NCI-H1048 (cell line): ENCODE results near the gene CHST2.
"Not testable (repeated sequence)": the region's sequence is repeated elsewhere in the genome, so short reads cannot be mapped to it uniquely, and the experiment has no call there.

Experiments used
- DNase-seq: peaks from one replicate; lab custom pipeline; 2025; lab: John Stamatoyannopoulos, UW

The CHST2 gene

DNA sequence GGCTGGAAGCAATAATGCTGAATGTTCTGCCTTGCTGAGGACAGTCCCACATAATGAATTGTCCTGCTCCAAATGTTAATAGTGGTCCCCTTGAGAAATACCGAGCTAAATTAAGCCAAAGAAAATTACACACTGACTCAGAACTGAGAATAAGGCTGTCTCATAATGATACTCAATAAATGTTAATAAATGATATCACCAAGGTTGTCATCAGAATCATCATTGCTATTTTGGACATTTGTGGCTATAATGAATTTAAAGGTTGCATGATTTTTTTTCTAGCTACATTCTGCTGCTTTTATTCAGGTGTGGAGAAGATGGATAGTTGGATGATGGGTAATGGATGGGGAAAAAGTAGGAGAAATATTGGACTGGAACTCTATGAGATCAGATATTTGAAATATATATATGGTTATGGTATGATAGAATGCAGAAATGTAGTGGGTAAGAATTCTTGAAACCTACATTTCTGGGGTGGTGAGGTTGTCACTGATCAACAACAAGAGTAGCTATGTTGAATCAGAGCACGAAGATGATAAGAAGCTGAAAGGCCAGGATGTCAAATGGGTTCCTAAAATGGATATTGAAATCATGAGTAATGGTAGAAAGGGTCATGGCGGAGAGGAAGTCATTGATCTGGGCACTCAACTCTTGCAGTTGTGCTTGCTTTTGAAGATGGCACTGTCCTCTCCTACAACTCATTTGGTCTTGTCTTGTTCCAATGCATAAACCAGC lies 12.8 kb downstream of the CHST2 start:
- DNase-seq = no peak

DNA sequence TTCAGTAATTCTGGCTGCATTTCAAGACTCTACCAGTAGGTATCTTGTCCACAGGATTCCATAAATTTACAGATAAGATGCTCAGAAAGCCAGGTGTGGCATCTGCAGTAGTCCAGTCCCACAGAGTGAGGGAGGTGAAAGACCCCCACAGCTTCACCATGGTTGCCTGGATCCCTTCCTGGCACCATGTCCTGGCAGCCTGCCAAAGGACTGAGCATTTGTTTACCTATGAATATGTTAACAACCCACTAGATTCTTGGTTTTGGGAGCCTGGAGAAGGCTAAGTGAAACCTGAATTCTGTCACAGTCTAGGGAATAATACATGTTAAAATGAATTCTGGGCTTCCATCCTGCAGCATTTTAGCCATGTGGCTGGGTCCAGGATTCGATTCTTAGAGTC lies 14.9 kb downstream of the CHST2 start:
- peak; percentile 25 for DNase-seq

GRCh38 chr3:143135150-143135549 lies 15.6 kb downstream of the CHST2 start:
- DNase-seq = peak; percentile 51

DNA sequence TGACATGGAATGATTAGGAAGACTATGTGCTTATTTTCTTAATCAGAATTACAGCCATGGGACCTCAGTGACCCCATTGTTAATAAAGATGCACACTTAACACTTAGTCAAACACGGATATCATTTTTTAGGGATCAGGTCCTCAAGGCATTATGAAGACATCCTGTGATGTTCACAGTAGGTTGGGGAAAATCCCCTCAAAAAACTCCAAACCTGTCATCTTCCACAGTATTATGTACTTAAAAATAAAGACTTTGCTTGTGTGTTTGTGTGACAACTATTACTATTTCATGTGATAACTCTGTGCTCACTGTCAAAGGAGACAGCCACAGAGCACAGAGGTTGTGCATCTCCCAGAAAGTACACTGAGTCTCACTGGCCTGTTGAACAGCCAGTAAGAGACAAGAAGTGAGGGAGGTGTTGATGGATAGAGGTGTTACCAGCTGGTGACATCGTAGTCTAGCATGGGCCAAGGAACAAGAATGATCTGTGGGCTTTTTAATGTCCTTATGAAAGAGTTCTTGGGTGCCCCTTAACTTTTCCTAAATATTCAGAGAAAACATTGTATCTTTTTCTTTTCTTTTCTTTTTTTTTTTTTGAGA lies 18.0 kb downstream of the CHST2 start:
- DNase-seq = no peak

GRCh38 chr3:143138953-143139352 lies 19.4 kb downstream of the CHST2 start:
- no peak for DNase-seq

- DNase-seq = no peak
These were observed 20.2 kb downstream of the CHST2 start for GRCh38 chr3:143139762-143140161.

DNA sequence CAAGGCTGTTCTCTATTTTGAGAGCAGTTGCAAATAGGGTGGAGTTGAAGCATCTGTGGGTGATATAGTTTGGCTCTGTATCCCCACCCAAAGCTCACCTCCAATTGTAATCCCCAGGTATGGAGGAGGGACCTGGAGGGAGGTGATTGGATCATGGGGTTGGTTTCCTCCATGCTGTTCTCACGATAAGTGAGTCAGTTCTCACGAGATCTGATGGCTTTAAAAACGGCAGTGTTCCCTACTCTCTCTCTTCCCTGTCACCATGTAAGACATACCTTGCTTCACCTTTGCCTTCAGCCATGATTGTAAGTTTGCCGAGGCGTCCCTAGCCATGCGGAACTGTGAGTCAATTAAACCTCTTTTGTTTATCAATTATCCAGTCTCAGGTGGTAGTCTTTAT lies 21.0 kb downstream of the CHST2 start:
- no peak for DNase-seq

DNA sequence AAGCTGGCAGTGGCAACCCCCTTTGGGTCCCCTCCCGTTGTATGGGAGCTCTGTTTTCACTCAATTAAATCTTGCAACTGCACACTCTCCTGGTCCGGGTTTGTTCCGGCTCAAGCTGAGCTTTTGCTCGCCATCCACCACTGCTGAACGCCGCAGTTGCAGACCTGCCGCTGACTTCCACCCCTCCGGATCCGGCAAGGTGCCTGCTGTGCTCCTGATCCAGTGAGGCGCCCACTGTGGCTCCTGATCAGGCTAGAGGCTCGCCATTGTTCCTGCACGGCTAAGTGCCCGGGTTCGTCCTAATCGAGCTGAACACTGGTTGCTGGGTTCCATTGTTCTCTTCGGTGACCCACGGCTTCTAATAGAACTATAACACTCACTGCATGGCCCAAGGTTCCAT lies 22.8 kb downstream of the CHST2 start:
- DNase-seq = no peak

DNA sequence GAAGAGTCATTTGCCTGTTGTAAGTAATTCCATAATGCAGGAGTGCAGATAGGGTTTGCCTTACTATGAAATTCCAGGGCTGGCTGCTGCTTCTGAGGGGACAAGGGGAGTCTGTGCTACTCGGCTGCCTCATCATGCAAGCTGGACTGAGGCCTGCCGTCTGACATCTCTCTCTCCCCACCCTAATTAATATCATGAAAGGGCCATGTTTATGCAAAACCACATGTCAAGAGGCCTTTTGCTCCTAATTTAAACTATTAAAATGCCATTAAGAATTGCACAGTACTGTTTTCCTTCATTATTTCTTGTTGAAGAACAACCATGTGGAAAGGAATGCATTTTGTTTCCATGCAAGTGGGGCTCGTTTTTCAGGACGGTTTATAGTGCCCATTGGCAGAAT lies 26.3 kb downstream of the CHST2 start:
- DNase-seq = no peak

- no peak for DNase-seq
These were observed 27.1 kb downstream of the CHST2 start for GRCh38 chr3:143146486-143147274.

GRCh38 chr3:143147707-143148106 lies 28.1 kb downstream of the CHST2 start:
- DNase-seq = no peak

DNA sequence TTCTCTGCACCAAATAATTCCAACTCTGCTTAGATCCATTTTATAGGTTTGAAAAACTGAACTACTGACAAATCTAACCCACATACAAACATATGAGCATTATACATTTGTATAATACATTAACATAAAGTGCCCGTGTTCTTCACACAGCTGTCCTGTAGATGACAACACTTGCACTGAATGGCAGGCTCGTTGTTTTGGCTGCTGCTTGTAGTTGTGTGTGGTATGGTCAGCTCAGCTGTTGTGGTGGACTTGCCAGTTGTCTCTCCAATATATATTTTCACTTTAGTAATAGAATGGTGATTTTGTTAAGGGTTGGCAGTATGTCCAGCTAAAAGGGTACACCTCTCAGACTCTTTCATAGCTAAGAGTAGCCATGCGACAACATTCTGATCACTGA lies 30.5 kb downstream of the CHST2 start:
- DNase-seq = no peak

GRCh38 chr3:143151004-143151731 lies 31.6 kb downstream of the CHST2 start:
- no peak for DNase-seq

DNA sequence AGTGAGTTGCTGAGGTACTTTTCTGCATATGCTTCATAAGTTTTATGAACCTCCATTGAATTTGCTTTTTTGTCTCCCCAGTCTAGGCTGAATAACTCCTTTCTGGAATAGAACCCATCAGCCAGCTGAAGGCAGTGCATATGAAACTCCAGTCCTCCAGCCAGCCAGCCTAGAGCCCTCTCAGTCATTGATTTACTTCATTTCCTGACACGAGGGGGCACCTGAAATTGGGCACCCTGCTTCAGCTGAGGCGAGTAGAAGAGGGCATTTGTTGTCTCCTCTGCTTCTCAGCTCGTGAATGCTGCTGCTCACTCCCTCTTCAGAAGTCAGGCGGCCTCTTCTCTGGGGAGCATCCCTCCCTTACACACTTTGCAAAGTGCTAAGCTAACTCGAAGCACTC lies 32.5 kb downstream of the CHST2 start:
- no peak for DNase-seq

DNA sequence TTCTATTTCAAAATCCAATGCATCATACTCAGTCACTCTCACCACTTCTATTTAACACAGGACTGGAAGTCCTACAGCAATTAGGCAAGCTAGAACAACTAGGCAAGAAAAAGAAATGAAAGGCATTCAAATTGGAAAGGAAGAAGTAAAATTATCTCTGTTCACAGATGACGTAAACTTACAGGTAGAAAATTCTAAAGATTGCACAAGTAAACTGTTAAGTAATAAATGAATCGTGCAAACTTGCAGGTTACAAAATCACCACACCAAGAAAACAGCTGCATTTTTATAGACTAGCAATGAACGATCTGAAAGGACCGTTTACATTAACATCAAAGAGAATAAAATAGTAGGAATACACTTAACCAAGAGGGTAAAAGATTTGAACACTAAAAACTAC lies 36.2 kb downstream of the CHST2 start:
- no peak for DNase-seq

- no peak for DNase-seq
These were observed 38.7 kb downstream of the CHST2 start for GRCh38 chr3:143158014-143158988.

- DNase-seq = no peak
These were observed 40.9 kb downstream of the CHST2 start for GRCh38 chr3:143160437-143160836.

GRCh38 chr3:143163562-143164100 lies 44.1 kb downstream of the CHST2 start:
- DNase-seq = no peak

DNA sequence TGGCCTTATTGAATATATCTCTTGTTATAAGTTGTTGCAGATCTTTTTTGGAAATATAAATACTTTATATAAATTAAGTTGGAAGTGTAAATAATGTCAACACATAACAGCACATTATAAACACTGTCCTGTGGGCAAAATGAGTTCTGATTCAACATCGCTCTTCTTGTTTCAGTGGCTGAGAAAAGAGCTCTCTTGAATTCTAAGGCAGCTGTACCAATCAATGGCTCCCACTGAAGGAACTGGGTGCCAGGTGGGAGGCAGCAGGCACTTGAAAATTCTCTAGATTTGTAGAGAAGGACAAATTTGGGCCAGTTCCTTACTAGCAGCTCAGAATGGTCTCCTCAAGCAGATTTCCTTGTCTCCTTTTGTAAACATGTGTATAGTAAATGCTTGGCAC lies 45.6 kb downstream of the CHST2 start:
- no peak for DNase-seq

DNA sequence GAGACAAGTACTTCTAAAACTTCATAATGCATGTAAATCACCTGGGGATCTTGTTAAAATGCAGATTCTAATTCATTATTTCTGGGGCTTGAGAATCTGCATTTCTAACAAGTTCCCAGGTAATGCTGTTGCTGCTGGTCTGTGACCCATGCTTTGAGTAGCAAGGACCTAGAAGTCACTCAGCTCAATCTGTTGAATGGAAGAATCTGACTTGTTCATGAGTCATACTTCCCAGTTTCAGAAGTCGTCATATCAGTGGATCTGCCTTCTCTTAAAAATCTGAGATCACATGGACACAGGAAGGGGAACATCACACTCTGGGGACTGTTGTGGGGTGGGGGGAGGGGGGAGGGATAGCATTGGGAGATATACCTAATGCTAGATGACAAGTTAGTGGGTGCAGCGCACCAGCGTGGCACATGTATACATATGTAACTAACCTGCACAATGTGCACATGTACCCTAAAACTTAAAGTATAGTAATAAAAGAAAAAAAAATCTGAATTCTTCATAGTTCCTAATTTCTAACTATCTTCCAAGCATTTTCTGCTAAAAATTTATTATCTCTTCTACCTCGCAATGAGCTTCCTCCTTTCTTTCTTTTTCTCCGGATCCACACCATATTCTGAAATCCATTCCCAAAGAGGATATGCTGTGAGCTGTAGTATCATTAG lies 46.2 kb downstream of the CHST2 start:
- DNase-seq = not testable (repeated sequence)
